ENCODE results near the gene IL31RA.

DNA sequence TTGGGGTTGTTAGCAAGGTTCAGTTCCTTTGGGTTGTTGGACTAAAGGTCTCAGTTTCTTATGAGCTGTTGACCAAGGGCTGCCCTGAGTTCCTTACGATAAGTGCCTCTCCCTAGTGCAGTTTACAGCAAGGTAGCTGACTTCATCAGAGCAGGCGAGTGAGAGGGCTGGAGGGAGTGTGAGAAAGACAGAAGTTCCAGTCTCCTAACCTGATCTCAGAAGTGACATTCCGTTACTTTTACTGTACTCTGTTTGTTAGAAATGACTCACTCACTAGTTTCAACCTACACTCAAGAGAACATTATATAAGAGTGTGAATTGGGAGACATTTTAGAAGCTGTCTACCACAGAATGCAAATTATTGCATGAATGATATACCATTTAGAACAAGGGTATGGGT, 21.2 kb upstream of the IL31RA start:
- TF ChIP-seq POLR2A (IDR thresholded peaks at IDR 0.05) (no peak), EP300 (IDR thresholded peaks at IDR 0.05) (no peak), CTCF (IDR thresholded peaks at IDR 0.05) (no peak)
